Stimulated activated CD4-positive, alpha-beta T cell treated with anti-CD3 and anti-CD28 coated beads, Interleukin-4, amount 100 ng/mL, for 24 hours (primary cell): Measurements from ENCODE around the gene MDH1.
A peak's percentile ranks its signal among the peaks of the same experiment; 100 is the strongest.
"Not testable (repeated sequence)": the region's sequence is repeated elsewhere in the genome, so short reads cannot be mapped to it uniquely, and the experiment has no call there.

Experiments
- DNase-seq: peaks from one replicate; pipeline ENCODE4 v3.0.0-alpha.2; 2020

MDH1 gene

GRCh38 chr2:63588385-63589147, at the start of gene MDH1, which contains the start of gene WDPCP:
Gene MDH1, plus strand, starts transcription at chr2:63588963. Its CDS starts 81 bp downstream, at chr2:63589044.
Gene WDPCP, minus strand, starts transcription at chr2:63588477. Its CDS starts 206 bp downstream, at chr2:63588271.
- peak; percentile 98 for DNase-seq

GRCh38 chr2:63539416-63540162, 49.2 kb upstream of the MDH1 start:
- DNase-seq: no peak

GRCh38 chr2:63544017-63544627, 44.6 kb upstream of the MDH1 start:
- DNase-seq: no peak

GRCh38 chr2:63545023-63545422, 43.7 kb upstream of the MDH1 start:
- no peak for DNase-seq

- DNase-seq: no peak
These were observed 35.7 kb upstream of the MDH1 start for GRCh38 chr2:63553049-63553448.

- DNase-seq: no peak
These were observed 33.5 kb upstream of the MDH1 start for GRCh38 chr2:63555299-63555698.

- DNase-seq: no peak
These were observed 32.8 kb upstream of the MDH1 start for GRCh38 chr2:63555931-63556330.

- not testable (repeated sequence) for DNase-seq
These were observed 30.9 kb upstream of the MDH1 start for GRCh38 chr2:63557819-63558218.

GRCh38 chr2:63558922-63559321, 29.8 kb upstream of the MDH1 start:
- DNase-seq: not testable (repeated sequence)

- DNase-seq: no peak
These were observed 26.0 kb upstream of the MDH1 start for GRCh38 chr2:63562751-63563150.

GRCh38 chr2:63569740-63570139, 19.0 kb upstream of the MDH1 start:
- DNase-seq: no peak

- DNase-seq: no peak
These were observed 17.5 kb upstream of the MDH1 start for GRCh38 chr2:63571291-63571690.

GRCh38 chr2:63572001-63572400, 16.8 kb upstream of the MDH1 start:
- DNase-seq: no peak

- DNase-seq: not testable (repeated sequence)
These were observed 15.7 kb upstream of the MDH1 start for GRCh38 chr2:63573026-63573425.

- DNase-seq: not testable (repeated sequence)
These were observed 14.9 kb upstream of the MDH1 start for GRCh38 chr2:63573726-63574345.

GRCh38 chr2:63576546-63576945, 12.2 kb upstream of the MDH1 start:
- DNase-seq: no peak

GRCh38 chr2:63578767-63579166, 10.0 kb upstream of the MDH1 start:
- no peak for DNase-seq

- no peak for DNase-seq
These were observed 8.0 kb upstream of the MDH1 start for GRCh38 chr2:63580651-63581297.

GRCh38 chr2:63581298-63581961, 7.3 kb upstream of the MDH1 start:
- DNase-seq: no peak

- DNase-seq: no peak
These were observed 5.9 kb upstream of the MDH1 start for GRCh38 chr2:63582873-63583272.

GRCh38 chr2:63587814-63588384, 864 bp upstream of the MDH1 start:
- no peak for DNase-seq
